Stimulated activated CD8-positive, alpha-beta memory T cell treated with anti-CD3 and anti-CD28 coated beads, Interleukin-4, amount 100 ng/mL, for 48 hours (primary cell): Measurements from ENCODE around the gene NME8.

ENCODE experiments used
- DNase-seq: peaks from one replicate; pipeline ENCODE4 v3.0.0-alpha.2; 2020

The NME8 gene

DNA sequence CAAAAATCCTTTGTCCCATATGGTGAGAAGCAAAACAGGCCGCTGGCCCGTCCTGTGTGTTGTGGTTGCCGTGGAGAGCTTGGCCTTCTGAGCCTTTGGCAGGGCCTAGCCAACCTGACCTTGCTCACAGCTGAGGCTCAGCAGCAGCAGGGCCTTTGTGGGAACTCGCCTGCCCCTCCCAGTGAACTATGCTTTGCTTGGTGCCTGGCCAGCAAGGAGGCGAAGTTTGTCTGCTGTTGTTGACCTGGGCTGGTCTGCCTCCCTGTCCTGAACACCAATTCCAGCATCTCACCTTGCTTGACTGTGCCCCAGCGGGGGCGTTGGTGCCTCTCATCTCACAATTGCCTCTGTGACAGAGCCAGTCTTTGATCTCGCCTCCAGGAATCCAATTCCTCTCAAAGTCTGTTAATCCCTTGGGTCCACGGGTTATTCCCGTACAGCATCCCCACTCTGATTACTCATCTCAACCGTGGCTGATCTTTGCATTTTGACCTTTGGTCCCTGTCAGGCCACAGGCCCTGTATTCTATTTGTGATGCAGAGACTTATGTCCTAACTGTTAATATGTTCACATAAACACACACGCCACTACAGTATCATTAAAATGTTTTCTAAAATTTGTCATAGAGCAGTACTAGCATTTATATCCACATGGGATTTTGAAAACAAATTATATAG lies 94.7 kb downstream of the NME8 start:
- DNase-seq = no peak

DNA sequence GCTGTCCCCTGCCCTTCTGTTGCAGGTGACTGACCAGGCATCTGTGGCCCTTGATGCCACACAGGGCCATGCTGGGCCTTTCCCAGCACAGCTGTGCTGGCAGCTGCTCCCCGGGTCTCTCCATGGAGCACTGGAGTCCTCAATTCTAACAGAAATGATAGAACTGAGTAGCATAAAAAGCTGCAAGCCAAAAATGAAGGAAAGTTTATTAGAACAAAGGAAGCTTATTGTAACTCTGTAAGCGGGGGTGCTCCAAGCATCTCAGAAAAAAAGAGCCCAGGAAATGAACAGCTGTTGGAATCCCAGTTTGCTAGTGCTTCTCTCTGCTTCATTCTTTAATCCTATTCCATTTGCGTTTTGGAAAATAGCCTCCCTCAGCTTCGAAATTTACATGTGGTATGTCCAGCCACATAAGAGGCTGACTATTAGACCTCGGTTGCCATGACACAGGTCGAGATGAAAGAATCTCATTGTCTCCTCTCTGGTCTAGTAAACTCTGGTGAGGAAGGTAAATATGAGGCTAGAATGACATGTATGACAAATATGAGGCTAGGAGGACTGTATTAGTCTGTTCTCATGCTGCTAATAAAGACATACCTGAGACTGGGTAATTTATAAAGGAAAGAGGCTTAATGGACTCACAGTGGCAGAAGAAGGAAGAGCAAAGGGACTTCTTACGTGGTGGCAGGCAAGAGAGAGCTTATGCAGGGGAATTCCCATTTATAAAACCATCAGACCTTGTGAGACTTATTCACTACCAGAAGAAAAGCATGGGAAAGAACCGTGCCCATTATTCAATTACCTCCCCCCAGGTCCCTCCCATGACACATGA lies 95.7 kb downstream of the NME8 start:
- DNase-seq = no peak

- DNase-seq = no peak
These were observed 96.3 kb downstream of the NME8 start for GRCh38 chr7:37944737-37945054.

GRCh38 chr7:37945336-37945735 lies 96.9 kb downstream of the NME8 start:
- DNase-seq = no peak

GRCh38 chr7:37947138-37947940 lies 98.9 kb downstream of the NME8 start:
- no peak for DNase-seq

GRCh38 chr7:37947941-37948210 lies 99.5 kb downstream of the NME8 start:
- DNase-seq = no peak
